NCI-H187 treated with DMSO at 0.1 percent for 48 hours (cell line): ENCODE data around the gene SP2.
A peak's percentile ranks its signal among the peaks of the same experiment; 100 is the strongest.

Experiments
- DNase-seq: peaks from one replicate; lab custom pipeline; 2025; lab: John Stamatoyannopoulos, UW

Gene SP2

DNA sequence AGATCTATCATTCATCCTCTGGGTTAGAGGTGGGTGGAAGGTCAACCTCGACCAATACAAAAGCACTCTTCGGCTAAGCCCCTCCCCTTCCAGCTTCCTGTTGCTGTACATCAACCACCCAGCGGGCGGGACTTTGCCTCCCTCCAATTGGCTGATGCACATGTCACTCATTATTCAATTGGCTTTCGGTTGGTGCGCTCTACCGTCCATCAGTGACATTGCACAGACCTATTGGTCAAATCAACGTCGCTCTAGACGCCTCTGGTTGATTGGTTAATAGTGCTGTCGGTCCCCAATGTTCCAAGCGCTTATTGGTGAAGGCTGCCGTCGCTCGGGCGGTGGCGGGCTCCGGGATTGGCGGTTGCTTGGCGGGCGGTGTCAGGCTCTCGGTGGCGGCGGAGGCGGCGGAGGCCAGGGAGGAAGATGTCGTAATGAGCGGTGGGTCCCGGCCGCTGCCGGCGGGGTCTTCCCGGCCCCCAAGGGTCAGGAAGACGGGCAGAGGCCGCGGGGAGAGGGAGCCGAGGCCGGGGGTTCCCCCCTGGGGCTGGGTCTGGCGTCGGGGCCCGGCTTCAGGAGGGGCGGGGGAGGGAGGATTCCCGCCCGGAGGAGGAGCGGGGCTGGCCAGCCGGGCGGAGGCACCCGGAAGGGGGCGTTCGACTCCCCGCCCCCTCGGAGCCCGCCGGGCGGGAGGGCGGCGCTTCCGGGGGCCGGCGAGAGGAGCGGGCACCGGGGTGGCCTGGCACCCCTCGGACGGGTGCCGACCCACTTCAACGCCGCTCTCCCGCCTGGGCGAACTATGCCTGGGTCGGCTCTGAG, at the start of gene SP2:
SP2 (plus strand) TSS at position 381 of the 816 bp plus-strand sequence; CDS start at position 432, 51 bp downstream.
- peak; percentile 97 for DNase-seq

DNA sequence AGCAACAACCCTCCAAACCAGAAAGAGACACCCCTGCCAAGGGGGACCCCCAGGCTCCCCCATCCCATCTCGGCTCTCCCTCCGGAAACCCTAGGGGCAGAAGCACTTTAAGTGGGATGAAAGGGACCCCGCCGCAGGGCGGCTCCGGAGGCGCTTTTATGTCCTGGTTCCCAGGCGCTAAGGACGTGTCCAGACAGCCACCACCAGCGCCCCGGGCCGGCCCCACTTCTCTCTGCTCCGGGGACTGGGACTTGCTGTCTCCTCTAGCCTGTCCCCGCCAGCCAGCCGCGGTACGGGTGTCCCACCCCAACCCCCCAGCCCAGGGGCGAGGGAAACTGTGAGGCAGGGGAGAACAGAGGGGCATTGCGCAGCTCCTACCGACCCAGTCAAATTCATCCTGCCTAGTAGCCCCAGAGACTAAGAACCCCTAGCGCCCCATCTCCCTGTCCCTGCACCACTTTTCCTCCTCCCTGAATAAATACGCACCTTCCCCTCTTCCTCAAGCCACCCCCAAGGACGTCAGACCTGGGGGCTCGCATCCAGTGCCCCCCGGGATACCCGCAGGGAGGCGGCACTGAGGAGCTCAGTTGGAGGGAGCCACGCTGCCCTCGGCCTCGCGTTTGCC, 49.2 kb upstream of the SP2 start:
- no peak for DNase-seq

DNA sequence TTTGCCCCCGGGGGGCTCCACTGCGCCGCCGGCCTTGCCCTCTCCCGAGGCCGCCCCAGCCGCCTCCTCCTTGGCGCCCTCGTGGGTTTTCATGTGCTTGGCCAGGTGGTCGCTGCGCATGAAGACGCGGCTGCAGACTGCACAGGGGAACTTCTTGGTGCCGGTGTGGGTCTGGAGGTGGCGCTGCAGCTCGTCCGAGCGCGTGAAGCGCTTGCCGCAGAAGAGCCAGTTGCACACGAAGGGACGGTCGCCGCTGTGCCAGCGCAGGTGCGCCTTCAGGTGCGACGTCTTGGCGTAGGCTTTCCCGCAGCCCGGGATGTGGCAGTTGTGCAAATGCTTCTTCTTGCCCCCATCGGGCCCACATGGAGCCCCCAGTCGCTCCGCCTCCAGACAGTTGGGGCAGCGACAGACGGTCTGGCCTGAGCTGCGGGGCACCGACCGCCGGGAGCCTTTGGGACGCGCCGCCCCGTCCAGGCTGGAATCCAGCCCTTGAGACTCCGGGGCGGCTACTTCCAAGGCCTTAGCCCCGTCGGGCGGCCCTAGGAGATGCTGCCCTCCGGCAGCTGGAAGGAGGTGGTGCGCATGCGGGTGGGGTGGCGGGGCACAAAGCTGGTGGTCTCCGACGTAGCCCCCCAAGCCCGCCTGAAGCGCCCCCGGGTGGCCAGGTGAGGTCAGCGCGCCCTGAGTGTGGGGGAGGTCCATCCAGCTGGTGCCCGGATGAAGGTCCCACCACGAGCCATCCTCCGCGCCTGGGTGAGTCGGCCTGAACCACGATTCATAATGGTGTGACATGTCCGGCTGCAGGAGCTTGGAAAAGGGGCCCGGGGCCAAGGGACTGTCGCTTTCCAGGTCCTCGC, 48.5 kb upstream of the SP2 start:
- DNase-seq = no peak

DNA sequence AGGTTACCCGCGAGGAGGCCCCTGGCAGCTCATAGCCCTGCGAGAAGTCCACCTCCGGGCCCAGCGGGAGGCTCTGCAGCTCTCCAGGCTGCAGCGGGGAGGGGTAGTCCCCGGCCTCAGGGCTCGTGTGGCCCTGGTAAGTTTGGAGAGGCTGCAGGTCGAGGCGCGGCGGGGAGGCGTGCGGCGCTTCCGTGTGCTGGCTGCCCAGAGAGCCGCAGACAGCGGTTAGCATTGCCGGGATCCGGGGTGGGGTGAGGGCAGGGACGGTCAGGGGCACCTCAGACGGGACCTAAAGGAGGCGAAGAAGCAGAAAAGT, 47.9 kb upstream of the SP2 start:
- DNase-seq = no peak

DNA sequence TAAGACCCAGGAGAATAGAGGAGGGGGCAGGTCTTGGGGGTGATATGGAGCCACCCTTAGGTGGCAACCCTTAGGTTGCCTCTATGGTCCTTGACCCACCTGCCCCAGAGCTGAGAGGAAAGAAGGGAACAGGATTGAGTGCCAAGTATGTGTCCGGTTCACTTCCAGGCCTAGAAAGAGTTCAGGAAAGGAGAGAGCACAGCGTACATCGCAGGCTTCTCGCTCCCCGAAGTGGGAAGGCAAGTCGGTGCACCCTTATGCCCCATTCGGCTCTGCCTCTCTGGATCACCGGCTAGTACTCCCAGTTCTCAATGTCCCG, 45.7 kb upstream of the SP2 start:
- DNase-seq = no peak

DNA sequence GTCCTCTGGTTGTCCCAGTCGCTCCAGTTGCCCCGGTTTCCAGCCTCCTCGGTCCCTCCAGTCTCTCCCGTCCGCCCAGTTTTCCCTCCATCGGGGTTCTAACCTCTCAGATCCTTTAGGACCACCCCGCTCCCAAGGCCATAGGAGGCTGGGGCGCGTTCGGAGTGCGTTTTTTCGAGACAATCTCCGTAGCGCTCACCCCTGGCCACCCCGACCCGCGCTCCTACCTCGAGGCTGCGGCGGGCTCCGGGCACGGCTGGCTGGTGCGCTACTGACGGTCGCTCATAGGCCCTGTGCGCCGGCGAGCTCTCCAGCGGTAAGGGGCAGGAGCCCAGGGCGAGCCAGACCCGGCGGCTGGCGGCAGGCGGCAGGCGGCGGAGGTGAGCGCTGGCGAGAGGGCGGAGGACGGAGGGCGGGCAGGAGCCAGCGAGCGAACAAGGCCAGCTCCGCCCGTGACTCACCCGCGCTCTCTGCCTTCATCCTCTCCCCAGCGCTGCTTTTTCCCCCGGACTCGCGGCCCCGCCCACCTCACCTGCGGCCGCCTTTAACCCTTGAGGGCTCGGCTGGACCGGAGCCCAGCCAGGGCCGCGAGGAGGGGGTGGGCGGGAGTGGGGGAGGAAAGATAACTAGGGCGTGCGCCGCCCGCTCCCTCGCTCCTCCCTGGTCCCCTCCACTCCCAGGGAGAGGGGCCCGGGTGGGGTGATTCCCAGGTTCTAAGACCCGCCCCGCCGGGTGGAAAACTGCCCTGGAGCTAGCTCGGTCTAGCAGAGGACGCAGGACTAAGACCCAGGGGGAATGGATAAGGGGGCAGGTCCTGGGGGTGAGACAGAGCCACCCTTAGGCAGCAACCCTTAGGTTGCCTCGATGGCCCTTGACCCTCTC, 45.1 kb upstream of the SP2 start, which contains the start of gene SP6:
SP6 (minus strand) TSS at position 472 of the 882 bp plus-strand sequence. CDS start 2,734 bp downstream, outside the sequence.
- DNase-seq = peak; percentile 29

DNA sequence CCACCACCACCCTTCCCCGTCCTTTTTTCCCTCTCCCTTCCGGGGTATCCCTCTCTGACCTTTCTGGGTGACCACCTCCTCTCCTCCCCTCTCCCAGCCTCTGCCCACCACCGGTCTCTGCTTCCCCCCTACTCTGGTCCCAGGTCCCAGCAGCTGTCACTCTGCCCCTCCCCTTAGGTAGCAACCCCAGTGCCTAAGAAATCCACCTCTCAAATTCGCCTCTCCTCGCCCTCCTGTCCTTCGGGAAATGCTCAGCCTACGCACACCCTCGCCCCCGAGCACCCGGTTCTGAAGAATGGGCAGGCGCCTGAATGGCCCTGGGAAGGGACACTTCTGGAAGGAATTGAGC, 44.3 kb upstream of the SP2 start:
- no peak for DNase-seq

DNA sequence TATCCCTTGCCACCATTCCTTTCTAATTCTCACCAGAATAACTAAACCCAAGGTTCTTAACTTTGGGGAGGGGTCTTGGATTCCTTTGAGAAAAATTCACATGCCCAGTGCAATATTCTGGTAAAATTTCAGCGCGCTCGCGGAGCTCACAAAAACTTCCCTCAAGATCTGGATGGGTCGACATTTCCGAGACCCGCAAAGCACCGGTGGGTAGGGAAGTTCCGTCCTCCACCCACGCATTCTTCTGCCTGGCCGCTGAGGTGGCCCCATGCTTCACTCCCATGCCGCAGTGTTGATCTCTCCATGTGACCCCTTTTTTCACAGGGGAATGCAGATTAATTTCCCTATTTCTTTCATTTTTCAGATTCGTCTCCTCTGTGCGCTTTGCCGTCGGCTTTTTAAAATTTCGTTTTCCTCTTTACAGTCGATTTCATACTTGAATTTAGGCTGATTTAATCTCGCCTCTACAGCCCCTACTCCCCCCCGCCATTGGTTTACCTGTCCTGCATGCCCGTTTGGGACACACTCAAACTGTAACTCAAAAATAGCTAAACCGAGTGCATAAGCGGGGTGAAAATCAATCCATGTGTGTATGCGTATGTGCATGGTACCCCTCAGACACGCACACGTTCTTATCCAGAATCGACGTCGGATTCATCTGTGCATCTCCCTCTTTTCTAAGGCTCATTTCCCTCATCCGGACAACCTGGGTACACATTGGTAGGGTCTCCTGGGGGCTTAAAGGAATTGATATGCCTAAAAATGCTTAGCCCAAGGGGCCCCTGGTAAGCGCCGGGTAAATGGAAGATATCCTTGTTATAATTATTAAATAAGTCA, 43.7 kb upstream of the SP2 start:
- DNase-seq = no peak

DNA sequence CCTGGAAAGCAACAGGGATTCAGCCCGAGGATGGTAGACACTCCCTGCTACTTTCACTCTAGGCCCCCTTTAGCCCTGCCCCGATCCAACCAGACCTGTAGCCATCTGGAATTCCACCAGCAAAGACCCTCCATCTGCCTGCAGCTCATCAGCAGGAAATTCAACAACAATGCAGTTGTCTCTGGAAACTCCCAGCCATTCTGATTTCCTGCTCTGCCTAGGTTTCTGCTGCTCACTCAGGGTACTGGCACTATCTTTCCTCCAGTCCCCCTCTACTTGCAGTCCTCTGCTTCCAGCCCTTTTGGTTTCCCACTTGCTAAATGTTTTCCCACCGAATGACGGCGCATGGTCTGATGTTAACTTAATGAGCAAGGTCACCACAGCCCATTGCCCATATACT, 42.4 kb upstream of the SP2 start:
- no peak for DNase-seq

DNA sequence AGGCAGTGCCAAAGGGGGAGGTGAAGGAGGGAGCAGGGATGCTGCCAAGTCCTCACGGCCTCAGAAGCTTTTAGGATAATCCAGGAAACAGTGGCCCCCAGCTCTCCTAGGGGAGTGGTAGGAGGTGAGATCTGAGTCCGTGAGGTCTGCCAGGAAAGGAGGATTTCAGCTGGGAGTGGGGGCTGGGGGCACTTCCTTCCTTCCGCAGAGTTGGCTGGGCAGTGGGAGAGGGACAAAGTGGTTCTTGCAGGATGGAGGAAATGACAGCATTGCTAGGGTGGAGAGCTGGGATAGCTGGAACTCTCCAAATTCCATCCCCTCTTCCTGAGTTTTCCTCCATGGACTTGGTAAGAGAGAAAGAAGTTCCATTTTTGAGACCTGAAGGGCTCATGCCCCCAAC, 40.3 kb upstream of the SP2 start:
- no peak for DNase-seq

DNA sequence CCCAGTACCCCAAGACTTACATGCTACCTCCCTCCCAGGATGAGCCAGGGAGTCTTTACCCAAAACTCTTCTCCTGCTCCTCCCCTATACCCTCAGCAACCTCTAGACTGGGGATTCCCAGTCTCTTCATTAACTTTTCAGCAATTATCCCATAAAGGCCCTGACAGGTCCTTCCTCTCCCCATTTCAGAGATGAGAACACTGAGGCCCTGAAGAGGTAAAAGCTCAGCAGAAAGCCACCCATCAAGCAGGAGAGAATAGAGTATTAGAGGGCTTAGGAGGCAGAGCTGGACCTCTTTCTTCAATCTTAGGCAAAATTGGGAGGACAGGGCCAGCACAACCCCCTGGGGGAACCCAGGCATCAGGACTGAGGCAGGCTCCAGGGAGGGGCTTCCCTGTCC, 39.2 kb upstream of the SP2 start:
- DNase-seq = no peak

DNA sequence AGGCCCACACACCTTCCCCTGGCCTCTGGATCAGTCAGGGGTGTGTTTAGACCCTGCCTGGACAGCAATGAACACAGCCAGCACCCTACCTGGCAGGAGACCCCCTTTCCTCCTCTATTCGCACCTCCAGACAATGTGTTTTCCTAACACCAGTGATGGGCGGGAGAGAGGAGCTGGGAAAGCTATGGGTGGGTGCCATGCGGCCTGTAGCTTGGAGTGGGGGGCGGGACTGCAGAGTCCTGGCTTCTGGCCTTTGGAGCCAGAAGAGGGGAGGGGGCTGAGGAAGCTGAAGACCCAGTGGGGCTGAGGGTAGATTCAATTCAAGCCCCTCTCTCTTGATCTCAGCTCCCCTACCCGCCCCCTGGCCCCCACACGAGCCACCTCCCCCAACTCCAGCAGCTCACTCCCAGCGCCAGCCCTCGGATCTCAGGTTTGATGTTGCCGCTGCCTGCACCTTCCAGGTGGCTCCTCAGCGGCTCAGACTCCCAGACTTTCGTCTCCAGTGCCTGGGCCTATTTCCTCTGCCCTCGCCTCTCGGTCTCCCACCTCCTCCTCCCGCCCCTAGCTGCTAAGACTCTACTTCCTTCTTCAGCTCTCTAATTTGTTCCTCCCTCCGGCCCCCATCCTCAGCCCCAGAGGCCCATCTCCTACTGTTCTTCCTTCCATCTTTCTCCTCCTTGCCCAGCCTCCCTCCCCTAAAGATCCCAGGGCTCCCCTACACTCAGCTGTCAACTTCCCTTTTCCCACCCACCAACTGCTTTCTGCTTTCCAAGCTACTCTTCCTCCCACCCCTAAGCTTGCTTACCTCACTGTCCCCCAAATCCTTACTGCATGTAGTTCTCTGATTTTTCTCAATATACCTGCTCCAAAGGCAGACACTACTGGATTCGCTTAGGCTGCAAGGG, 38.2 kb upstream of the SP2 start:
- DNase-seq = no peak

DNA sequence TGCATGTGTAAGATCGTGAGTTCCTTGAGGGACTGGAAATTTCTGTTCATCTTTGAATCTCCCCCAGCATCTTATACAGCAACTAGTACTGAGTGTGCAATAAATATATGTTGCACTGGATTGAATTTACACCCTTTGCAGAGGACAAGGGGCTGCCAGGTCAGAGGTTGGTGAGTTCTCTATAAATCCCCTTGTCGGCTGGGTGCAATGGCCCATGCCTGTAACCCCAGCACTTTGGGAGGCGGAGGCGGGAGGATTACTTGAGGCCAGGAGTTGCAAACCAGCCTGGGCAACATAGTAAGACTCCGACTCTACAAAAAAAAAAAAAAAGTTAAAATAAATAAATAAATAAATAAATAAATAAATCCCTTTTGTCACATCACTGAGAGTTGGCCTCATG, 35.6 kb upstream of the SP2 start:
- DNase-seq = no peak

DNA sequence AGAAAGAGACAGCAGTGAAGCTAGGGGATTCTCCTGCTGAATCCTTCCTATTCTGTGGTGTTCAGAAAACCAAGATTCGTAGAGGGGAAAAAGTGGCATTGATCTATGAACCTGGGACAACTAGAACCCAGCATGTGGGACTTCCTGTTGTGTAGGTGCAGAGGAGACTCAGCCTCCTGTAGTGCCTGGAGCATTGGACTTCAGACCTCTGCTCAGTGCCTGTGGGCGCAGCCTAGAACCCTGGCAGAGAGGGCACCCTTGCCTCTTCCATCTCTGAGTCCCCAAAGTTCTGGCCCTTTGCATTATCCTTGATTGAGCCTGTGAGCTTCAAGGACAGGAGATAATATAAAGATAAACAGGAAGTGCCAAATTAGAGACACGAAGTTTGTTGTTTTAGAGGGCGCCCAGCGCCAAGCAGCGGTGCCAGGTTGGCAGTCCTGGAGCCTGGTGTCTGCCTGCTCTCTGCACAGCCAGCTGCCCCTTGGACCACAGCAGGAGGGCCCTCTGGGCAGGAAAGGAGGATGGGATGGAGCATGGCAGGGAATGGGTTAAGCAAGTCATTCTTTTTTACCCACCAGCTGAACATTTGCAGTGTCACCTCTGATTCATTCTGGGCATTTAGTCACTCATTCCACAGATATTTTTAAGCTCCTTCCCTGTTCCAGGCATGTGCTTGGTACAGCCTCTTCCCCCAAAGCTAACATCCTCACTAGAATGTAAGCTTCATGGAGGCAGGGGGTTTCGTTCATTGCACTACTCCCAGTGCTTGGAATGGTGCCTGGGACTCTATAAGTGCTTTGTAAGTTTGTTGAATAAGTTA, 33.2 kb upstream of the SP2 start:
- DNase-seq = no peak

DNA sequence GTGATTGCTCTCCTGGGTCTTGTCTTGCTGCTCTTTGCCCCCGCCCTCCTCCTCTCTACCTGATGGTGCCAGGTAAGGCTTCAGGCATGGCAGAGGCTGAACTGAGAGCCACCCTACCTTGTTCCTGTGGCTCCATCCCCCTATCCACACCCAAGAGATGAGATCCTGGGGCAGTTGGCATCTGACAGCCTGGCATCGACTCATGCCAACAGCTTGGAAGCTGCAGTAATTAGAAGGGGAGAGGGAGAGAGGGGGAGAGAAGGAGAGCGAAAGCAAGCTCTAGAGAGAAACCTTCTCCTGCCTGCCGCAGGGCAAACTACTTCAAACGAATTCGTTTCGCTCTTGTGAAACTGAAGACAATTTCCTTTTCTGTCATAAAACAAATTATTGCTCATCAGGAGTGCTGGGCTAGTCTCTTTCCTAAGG, 31.2 kb upstream of the SP2 start:
- no peak for DNase-seq

DNA sequence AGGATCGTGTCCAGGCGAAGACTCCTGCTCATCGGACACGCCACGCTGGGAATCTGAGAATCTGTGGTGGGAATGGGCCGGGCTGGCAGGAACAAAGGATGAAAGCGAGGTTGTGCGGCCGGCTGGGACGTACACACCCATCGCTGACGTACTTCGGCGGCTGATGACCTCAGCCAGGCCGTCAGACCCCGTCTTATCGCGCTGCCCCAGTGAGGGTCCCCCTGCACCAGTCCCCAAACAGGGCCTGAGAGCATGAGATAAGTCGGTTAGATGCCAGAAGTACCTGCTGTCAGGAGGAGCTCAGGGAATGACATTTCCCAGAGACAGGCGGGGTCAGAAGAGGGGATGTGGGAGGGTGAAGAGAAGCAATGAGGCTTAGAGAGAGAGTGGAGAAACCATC, 29.1 kb upstream of the SP2 start:
- no peak for DNase-seq

DNA sequence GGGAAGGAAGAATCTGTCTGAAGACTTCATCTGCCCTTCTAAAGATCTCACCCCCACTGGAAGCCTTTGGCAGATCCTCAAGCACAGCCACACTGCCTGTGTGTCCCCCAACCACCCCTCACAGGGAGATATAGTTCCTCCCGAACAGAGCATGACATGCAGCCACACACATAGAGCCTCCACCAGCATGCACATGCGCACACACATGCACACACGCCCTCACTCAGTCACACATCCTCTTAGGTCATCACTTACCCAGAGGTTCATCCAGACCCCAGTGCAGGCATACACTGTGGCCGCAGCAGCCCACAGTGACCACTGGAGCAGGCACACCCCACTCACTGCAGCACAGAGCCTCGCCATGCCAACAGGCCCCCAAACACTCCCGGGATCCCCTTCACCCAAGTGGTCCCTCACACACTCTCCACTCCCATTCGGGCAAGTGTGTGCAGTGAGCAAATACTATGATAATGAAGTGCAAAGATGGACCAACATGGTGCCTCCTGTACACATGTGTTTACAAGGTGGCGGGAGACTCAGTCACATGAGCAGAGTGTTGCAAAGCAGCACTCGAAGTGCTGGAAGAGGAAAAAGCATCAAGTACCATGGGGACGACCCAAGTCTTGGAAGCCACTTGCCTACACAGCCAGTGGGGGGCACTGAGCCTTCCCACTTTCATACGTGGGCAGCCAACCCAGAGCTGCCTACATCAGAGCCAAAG, 28.1 kb upstream of the SP2 start:
- DNase-seq = no peak

DNA sequence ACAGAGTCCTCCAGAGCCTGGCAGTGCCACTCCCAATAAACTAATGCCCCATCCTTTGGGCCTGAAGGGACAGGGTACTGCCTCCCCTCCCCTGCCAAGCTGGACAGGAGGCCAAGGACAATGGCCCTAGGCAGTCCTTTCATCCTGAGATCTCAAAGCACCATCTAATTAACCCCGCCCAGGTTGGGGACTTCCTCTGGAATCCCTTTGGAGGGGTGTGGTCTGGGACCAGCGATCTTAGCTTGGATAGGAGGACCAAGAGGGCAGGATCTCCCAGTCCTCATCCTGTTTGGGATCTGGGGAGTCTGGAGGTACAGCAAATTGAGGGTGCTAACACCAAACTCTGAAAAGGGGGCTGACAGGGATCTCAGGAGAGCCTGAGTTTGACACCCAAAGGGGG, 26.9 kb upstream of the SP2 start:
- no peak for DNase-seq

DNA sequence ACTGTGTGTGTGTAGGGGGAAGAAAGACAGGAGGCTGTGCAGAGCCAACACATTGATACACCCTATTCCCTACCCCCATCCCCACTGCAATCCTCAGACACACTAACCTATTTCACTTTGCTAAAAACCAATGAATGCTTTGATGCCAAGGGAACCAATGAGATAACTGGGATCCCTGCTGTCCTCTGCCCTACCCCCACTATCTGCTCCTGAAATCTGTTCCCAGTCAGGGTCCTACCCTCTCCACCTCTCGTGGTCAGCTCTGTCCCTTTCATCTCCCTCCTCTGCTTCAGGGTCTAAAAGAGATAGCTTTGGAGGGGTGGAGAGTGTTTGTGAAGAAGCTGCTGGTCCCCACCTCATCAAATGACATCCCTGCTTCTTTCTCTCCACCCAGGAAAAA, 26.0 kb upstream of the SP2 start:
- DNase-seq = no peak
